Left cardiac atrium (tissue), 4 donors: ENCODE measurements around the gene LRRC45. TPM values are rescaled to one million over a fixed set of nuclear protein-coding genes. Genes with fewer than 3 reads are reported as not detected.

Experiments
- ATAC-seq, 2 donors: fragments of 200-7000 bp; cut with Tn5 transposase; one replicate each; pipeline ENCODE4 v1.9.1; 2020; ENCODE audit warnings: mild to moderate bottlenecking in 2 of 2, moderate library complexity in 2 of 2
- DNase-seq: peaks from one replicate; pipeline ENCODE4 v3.0.0-alpha.2; 2020
- intact Hi-C, 2 donors: fragments of 100-400 bp; cut with DNase I; formaldehyde crosslinking; loops; one replicate each; pipeline versions ENCODE4 v1.14.1 to v1.15.1; 2022 to 2023
- total RNA-seq, 2 donors: library from RNA; stranded (reverse); fragmentation: NEBNext Ultra II Directional; extraction: Animal tissue kit (Norgen Biotek cat#: 25700); gene quantifications; one replicate each; pipeline ENCODE4 v1.2.1, GENCODE V29; 2021
- donor health status: DM: no; HTN: yes; CAD: no.
- donor health status: DM: no; HTN: yes; CAD: no; lungs with severe emphysema.
- donor health status: DM: yes; HTN: yes; CAD: no.
- donor health status: Dilated cardiomyopathy.

Gene LRRC45
- total RNA-seq, 2 donors from 2014 or later: 3.7 to 7.9 TPM

DNA sequence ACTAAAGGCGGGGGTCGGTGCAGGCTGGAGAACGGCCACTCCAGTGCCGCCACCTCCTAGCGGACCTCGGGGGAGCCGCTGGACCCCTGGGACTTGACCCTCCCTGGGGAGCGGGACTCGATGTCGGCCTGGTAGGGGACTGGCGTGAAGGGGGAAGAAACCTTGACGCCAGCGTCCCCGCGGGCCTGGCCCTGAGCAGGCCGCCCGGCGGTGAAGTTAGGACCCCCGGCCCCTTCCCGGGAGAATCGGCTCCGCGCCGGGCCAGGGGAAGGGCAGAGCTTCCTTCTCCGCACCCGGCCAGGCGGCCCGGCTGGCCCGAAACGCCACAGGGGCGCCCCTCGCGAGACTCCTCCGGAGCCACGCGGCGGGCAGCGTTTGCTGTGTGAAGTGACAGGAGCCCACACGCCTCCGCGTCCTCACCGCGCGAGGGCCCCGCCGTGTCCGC, 42.1 kb downstream of the LRRC45 start:
- ATAC-seq: peak; percentile 12 to 36
- DNase-seq: no peak
- intact Hi-C loops: no loop called here

DNA sequence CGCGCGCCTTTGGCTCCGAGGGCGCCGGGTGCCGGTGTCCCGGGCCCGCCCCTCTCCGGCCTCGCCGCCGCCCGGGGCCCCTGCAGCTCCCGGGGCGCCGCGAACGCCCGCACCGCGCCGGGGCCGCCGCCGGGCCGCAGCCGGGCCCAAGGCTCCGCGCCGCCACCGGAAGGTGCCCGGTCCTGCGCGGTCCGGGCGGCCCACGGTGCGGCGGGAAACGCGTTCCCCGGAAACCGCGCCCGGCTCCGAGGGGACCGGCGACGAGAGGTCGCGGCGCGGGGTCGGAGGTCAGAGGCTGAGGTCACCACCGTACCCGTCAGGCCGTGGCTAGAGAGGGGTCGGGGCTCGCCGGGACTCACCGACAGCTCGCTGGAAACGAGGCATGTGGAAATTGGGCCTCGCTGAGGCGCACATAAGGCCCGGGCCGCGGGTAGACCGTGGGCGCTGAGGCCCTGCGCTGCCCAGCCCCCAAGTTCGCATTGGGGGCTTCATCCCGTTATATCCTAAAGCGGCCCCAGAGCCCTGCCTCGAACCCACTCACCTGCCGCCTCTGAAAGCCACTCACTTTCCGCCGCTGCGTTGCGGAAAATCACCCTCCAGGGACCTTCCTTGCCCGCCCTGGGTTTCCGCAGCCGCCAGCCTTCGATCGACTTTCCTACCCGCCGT, 42.7 kb downstream of the LRRC45 start, which contains the start of gene DUS1L:
TSS of gene DUS1L (minus strand) at position 167 of the 666 bp plus-strand sequence. CDS start 745 bp downstream, outside the sequence.
- ATAC-seq (peak; percentile 80 to 84), DNase-seq (peak; percentile 71)
- intact Hi-C loops: no loop called here

DNA sequence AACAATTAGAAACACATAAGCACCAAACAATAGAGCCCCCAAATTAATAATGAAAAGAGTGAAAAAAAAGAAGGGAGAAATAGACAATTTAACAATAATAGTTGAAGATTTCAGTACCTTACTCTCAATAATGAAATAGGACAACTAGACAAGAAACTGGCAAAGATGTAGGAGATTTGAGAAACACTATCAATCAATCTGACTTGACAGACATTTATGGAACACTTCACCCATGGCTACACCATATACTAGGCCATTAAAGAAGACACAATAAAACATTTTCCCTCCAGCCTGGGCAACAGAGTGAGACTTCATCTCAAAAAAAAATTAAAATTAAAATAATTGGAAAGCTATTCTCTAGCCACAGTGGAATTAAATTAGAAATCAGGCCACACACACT, 47.5 kb downstream of the LRRC45 start:
- intact Hi-C loops: no loop called here

DNA sequence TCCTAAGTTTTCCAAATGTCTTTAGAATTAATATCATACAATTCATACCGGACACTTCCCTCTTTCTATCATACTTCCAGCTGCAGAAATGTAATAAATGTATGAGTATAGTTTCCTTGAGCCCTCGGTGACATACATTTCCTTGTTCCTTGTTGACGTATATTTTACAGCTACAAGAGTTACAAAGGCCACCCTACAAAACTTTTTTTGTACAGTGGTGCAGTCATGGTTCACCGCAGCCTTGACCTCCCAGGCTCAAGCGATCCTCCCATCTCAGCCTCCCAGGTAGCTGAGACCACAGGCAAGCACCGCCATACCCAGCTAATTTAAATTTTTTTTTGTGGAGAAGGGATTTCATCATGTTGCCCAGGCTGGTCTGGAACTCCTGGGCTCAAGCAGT, 49.7 kb downstream of the LRRC45 start:
- DNase-seq: no peak
- ATAC-seq: no peak
- intact Hi-C loops: no loop called here

More for the DNA sequence above, 47.5 kb downstream of the LRRC45 start:
- DNase-seq (no peak), ATAC-seq (no peak)

DNA sequence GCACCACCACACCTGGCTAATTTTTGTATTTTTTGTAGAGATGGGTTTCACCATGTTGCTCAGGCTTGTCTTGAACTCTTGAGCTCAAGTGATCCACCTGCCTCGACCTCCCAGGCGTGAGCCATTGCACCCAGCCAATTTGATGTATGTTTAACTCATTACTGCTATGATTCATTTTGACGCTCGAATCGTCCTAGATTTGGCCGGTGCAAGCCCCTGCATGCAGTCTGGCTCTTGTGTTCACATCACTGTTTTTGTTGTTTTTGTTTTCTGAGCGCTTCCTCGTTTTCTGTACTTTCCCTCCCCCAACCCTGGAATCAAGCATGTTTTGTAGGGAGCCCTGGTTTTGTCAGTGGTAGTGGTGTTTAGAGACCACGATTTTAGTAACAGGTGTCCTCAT, 50.3 kb downstream of the LRRC45 start:
- DNase-seq (no peak), ATAC-seq (no peak)
- intact Hi-C loops: no loop called here

DNA sequence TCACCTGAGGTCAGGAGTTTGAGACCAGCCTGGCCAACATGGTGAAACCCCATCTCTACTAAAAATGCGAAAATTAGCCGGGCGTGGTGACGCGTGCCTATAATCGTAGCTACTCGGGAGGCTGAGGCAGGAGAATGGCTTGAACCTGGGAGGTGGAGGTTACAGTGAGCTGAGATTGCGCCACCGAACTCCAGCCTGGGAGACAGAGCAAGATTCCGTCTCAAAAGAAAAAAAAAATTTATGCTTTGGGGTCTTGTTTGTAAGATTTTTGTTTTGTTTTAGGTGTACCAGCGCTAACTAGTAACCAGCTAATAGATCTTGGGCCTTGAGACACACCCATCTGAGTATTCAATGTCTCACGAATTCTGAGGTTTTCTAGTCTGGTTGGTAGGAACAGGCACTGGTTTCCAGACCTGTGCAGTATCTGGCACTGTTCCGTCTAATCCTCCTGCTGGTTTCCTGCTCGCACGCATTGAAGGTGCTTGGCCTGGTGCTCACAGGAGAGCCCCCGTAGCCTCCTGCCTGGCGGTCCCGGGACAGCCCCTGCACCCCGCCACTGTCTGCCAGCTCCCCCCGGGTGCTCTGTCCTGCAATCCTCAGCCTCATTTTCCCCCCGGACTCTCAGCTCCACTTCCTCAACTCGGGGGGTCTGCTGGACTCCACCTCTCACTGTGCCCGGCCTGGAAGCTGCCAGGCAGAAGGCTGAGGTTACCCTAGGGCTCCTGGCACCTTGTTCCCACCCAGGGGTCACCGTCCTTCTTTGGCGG, 53.1 kb downstream of the LRRC45 start:
- intact Hi-C loops: no loop called here
- no peak for DNase-seq
- ATAC-seq: no peak

DNA sequence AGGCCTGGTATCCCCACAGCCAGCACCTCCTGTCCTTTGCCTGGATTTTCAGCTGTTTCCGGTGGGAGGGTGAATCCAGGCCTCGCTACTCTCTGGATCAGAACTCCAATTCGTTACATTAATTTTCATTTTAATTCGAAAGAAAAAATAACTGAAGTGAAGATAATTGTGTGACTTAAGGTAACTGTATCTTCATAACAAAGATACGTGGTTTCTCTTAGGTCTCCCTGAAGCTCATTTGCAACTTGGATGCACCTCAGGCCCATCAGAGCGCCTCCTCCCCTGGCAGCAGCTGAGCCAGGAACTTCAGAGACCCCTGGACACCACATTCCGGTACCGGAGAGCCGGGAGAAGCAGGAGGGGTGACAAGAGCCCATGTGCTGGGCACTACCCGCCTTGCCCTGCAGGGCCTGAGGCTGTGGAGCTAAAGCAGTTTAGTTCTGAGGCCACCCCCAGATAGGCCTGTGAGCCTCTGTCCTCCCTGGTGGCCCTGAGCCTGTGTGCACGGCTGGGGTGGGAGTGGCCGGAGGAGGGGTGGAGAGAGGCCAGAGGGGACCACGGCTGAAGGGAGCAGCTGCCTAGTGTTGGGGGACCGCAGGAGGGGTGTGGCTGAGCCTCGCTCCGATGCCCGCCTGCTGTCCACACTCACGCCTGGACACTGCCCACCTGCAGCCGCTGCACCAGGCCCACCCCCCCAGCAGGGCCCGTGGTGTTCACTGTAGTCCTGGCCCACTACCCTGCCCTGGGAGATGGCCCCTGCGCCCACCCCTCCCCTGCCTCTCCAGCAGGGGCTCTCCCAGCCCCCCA, 53.9 kb downstream of the LRRC45 start:
- DNase-seq (no peak), ATAC-seq (peak; percentile 7 to 20)
- intact Hi-C loops: no loop called here

DNA sequence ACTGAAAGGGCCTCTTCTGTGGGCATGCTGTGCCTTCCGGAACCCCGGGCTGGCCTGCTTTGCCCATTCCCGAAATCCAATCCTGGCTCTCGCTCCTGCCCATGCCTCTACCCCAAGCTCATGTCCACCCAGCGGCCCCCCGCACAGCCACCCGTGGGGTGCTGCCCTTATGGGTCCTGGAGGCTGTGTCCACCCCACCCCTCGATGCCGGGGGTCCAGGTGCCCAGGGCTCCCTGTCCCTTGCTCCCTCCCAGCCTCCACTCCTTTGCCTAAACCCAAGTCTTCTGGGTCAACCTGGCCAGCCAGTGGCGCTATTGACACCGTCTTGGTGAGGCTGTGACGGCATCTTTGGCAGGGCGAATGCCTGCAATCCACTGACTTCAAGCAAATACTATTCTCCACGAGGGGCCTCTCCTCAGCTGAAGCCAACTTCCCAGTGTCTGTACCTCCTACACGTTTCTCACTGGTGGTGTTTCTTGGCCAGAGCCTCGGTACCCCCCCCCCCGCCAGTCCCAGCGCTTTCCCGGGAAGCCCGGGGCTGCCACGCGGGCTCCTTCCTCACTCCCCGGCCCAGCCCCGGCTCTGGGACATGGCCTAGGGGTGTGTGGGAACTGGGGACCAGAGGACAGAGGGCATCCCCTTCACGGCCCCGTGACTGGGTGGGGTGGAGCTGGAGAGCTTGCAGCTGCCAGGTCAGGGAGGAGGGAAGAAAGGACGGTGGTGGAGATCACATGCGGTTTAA, 54.7 kb downstream of the LRRC45 start:
- DNase-seq (peak; percentile 68), ATAC-seq (peak; percentile 1 to 63)
- intact Hi-C loops: no loop called here

DNA sequence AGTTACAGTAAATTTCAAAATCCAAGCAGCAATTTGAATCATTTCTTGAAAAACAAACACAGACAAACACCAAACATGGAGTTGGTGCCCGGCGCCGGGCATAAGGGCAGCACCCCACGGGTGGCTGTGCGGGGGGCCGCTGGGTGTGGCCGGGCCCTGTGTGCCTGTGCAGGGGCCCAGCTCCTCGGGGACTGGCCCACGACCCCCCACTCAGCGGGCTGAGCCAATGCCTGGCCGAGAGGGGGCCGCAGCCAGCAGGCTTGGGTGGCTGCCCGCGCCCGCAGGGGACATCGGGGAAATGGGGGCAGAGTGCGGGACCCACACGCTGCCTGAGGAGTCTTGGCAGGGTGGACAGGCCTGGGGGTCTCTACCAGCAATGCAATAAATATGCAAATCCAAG, 55.3 kb downstream of the LRRC45 start:
- intact Hi-C loops: no loop called here
- DNase-seq (no peak), ATAC-seq (no peak)

DNA sequence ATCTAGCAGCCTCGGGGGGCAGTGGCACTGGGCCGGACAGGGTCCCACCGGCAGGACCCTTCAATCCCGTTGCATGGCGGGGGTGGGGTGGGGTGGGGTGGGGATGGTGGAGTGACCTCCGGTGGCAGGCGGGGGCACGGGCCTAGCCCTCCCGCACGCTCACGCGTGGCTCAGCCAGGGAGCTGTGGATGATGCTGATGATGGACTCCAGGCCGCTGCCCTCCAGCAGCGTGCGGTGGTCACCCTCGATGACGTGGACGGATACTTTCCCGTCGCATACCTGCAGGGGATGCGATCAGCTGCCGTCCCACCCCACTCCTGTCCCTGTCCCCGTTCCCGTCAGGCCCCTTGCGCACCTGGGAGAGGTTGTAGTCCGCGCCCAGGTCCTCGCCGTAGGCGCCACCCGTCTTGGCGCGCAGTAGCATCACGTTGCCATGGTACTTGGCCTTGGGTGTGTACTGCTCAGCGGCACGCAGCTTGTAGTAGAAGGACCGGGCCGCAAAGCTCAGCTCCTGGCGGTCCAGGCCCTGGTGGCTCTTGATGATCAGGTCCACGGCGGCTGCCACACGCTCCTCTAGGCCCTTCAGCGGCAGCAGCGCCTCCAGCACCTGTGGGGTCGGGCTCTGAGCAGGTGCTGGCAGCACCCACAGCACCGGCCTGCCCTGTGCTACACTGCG, 56.0 kb downstream of the LRRC45 start:
- intact Hi-C loops: no loop called here
- ATAC-seq: no peak
- no peak for DNase-seq

DNA sequence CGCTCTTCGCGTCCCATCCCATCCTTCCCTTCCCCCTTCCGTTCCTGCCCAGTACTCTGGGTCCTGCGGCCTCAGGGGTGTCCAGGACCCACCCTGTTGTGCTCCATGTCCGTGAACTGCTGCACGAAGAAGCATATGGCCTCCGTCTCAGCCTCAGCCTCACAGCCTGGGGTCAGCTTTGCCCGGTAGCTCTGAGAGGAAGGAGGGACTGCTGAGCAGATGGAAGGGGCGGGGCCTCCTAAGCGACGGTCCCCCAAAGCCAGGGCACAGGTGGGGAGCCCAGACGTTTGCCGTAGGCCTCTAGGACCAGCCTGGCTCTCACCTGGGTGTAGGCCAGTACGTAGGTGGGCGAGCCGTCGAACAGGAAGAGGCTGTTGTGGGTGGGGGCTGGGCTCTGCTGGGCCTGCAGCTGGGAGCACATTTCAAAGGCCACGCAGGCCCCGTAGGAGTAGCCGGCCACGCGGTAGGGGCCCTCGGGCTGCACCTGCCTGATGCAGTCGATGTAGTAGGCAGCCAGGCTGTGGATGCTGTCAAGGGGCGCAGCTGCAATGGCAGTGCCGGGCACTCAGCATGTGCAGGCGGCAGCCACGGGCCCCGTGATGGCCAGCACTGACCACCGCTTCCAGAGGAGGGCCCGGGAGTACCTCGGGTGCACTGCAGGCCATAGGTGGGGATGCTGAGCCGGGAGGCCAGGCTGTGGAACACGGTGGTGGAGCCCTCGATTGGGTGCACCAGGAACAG, 57.1 kb downstream of the LRRC45 start:
- DNase-seq: no peak
- intact Hi-C loops: no loop called here
- ATAC-seq: no peak

Other genes with a start within 250 kb of the LRRC45 start
- not detected for gene GCGR, start 219.2 kb upstream of the LRRC45 start, total RNA-seq
- 10 to 100 TPM; 83.9 to 98.0 TPM for gene MCRIP1, start 190.0 kb upstream of the LRRC45 start, total RNA-seq
- gene PPP1R27, start 188.3 kb upstream of the LRRC45 start, total RNA-seq: not detected
- 100 to 1,000 TPM; 403 to 414 TPM for gene P4HB, start 162.8 kb upstream of the LRRC45 start, total RNA-seq
- gene ARHGDIA, start 152.0 kb upstream of the LRRC45 start, total RNA-seq: 100 to 1,000 TPM; 168 to 252 TPM
- 10 to 100 TPM; 33.7 to 45.2 TPM for gene ALYREF, start 131.7 kb upstream of the LRRC45 start, total RNA-seq
- gene ANAPC11, start 131.6 kb upstream of the LRRC45 start, total RNA-seq: 100 to 1,000 TPM; 133 to 155 TPM
- gene NPB, start 121.1 kb upstream of the LRRC45 start, total RNA-seq: under 1 TPM; 0.21 to 0.24 TPM
- 10 to 100 TPM; 21.8 to 22.2 TPM for gene PCYT2, start 111.9 kb upstream of the LRRC45 start, total RNA-seq
- 1 to 10 TPM; 8.9 to 9.2 TPM for gene SIRT7, start 105.1 kb upstream of the LRRC45 start, total RNA-seq
- 10 to 100 TPM; 20.9 to 25.1 TPM for gene MAFG, start 95.6 kb upstream of the LRRC45 start, total RNA-seq
- gene PYCR1, start 86.0 kb upstream of the LRRC45 start, total RNA-seq: 10 to 100 TPM in 1 of 2 donors, 1 to 10 TPM in 1; 9.6 to 10.5 TPM
- gene MYADML2, start 76.1 kb upstream of the LRRC45 start, total RNA-seq: under 1 TPM in 1 of 2 donors, not detected in 1; 0.50 TPM
- gene NOTUM, start 62.1 kb upstream of the LRRC45 start, total RNA-seq: not detected
- gene ASPSCR1, start 45.7 kb upstream of the LRRC45 start, total RNA-seq: 10 to 100 TPM; 16.9 to 24.4 TPM
- gene CENPX, start 427 bp upstream of the LRRC45 start, total RNA-seq: 10 to 100 TPM; 27.2 to 37.2 TPM
- gene RAC3, start 8.4 kb downstream of the LRRC45 start, total RNA-seq: 1 to 10 TPM; 3.8 to 4.2 TPM
- 100 to 1,000 TPM; 132 to 161 TPM for gene DCXR, start 14.4 kb downstream of the LRRC45 start, total RNA-seq
- 10 to 100 TPM; 16.4 to 22.4 TPM for gene RFNG, start 28.5 kb downstream of the LRRC45 start, total RNA-seq
- 10 to 100 TPM; 72.2 to 79.3 TPM for gene GPS1, start 28.6 kb downstream of the LRRC45 start, total RNA-seq
- gene DUS1L, start 42.5 kb downstream of the LRRC45 start, total RNA-seq: 10 to 100 TPM; 59.2 to 65.4 TPM
- 100 to 1,000 TPM; 220 to 646 TPM for gene FASN, start 74.9 kb downstream of the LRRC45 start, total RNA-seq
- gene CCDC57, start 189.5 kb downstream of the LRRC45 start, total RNA-seq: 10 to 100 TPM; 11.9 to 17.2 TPM
- 10 to 100 TPM; 18.4 to 35.7 TPM for gene SLC16A3, start 205.7 kb downstream of the LRRC45 start, total RNA-seq